ENCODE results near the gene ALDH1A1.
A peak's percentile ranks its signal among the peaks of the same experiment; 100 is the strongest.

ALDH1A1 gene

DNA sequence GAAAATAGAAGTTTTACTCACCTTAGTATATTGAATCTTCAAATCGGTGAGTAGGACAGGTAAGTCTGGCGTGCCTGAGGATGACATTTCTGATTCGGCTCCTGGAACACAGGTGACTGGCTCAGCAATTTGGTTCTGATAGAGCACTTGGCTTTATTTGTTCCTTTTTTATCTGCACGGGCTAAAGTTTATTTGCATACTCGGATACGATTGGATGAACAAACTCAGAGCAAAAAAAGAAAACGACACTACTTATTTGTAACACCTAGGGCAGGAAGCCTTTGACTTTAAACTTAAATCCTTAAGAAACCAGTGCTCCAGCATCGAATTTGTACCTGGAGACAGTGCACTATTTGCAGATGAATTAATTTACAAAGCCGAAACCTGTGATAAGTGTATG lies at the start of gene ALDH1A1:
Gene ALDH1A1 (minus strand): TSS at position 140 of the 400 bp plus-strand sequence. CDS start 53 bp downstream, at position 87.
- H3K4me3 Mint-ChIP-seq, result no peak within 1 kb of the TSS
- peaks cover 1% of the 10 kb centered on the region for H3K9me3 Mint-ChIP-seq
- DNase-seq (ENCODE audit: low spot score in 2 of 2) (no peak), ATAC-seq (ENCODE audit: low read depth) (peak; percentile 51)
- no peak within 1 kb of the TSS for H3K27ac Mint-ChIP-seq
- peaks cover 5% of the 10 kb centered on the region for H3K4me1 Mint-ChIP-seq
- peaks cover 3% of the 10 kb centered on the region for H3K27me3 Mint-ChIP-seq
- H3K36me3 Mint-ChIP-seq, result no peaks in the 10 kb centered on the region

DNA sequence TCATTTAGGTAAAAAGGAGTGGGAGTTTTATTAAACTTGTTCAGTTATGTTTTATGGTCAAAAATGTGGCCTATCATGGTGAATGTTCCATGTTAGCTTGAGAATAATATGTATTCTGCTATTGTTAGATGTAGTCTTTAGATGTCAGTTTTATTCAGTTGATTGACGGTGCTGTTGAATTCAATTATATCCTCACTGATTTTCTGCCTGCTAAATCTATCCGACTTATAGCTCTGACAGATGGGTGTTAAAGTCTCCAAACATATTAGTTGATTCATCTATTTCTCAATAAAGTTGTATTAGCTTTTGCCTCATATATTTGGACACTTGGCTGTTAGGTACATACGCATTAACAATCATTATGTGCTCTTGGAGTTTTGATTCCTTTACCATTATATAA lies 49.0 kb upstream of the ALDH1A1 start:
- peaks cover 4% of the 10 kb centered on the region for H3K27me3 Mint-ChIP-seq
- DNase-seq (ENCODE audit: low spot score in 2 of 2), result no peak
- H3K27ac Mint-ChIP-seq, result no peak overlapping the region
- no peak overlapping the region for H3K4me3 Mint-ChIP-seq
- H3K4me1 Mint-ChIP-seq, result peaks cover 4% of the 10 kb centered on the region
- ATAC-seq (ENCODE audit: low read depth), result no peak
- no peaks in the 10 kb centered on the region for H3K36me3 Mint-ChIP-seq
- no peaks in the 10 kb centered on the region for H3K9me3 Mint-ChIP-seq

DNA sequence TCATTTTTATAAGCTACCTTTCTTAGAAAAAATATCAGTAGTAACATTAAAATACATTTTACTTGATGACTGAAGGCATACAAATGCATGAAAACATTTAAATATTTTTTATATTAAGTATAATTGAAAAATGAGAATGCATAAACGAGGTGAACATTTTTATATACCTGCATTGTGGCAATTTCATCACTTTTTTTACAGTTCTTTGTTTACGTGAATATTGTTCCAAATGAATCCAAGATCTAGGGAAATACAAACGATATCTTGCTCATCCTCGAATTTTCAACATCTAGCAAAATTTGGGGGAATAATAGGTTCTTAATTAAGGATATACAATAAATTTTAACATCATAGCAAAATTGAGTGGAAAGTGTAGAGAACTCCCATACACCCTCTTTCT lies 45.5 kb upstream of the ALDH1A1 start:
- ATAC-seq (ENCODE audit: low read depth) (no peak), DNase-seq (ENCODE audit: low spot score in 2 of 2) (no peak)
- Mint-ChIP-seq H3K36me3 (no peaks in the 10 kb centered on the region), H3K27me3 (no peaks in the 10 kb centered on the region), H3K4me1 (peaks cover 4% of the 10 kb centered on the region), H3K27ac (no peak overlapping the region), H3K9me3 (no peaks in the 10 kb centered on the region), H3K4me3 (no peak overlapping the region)

GRCh38 chr9:72997387-72997995 lies 44.6 kb upstream of the ALDH1A1 start:
- ATAC-seq (ENCODE audit: low read depth) (no peak), DNase-seq (ENCODE audit: low spot score in 2 of 2) (no peak)
- Mint-ChIP-seq H3K9me3 (no peaks in the 10 kb centered on the region), H3K27ac (no peak overlapping the region), H3K27me3 (no peaks in the 10 kb centered on the region), H3K4me3 (peak overlapping the region; percentile 9), H3K36me3 (no peaks in the 10 kb centered on the region), H3K4me1 (peaks cover 4% of the 10 kb centered on the region)

DNA sequence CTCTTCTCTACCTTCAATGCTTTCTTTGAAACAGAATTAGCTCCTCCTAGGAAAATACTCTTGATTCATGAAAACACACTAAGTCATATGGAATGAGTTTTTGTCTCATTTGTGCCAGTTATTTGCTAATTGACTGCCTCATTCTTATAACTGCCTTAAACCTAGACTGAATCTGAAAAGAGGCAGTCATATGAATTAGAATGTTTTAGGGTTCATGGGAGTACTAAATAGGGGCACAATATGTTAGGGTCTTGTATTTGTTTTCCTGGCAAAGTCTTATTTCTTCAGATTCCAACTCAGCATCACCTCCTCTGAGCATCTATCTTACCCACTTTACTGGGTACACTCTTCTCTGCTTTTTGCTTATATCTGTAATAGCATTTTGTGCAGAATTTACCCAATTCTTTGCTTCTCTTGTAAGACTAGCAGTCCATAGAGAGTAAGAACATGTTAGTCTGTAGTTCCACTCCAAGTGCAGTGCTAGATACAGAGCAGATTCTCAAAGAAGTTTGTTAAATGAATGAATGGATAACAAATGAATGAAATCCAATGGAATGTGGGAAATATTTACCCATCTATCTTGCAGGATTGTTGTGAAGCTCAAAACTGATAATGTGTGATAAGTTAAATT lies 43.9 kb upstream of the ALDH1A1 start:
- ATAC-seq (ENCODE audit: low read depth) (no peak), DNase-seq (ENCODE audit: low spot score in 2 of 2) (no peak)
- H3K27ac Mint-ChIP-seq, result no peak overlapping the region
- no peaks in the 10 kb centered on the region for H3K27me3 Mint-ChIP-seq
- no peaks in the 10 kb centered on the region for H3K36me3 Mint-ChIP-seq
- H3K9me3 Mint-ChIP-seq, result no peaks in the 10 kb centered on the region
- no peak overlapping the region for H3K4me3 Mint-ChIP-seq
- peaks cover 4% of the 10 kb centered on the region for H3K4me1 Mint-ChIP-seq

DNA sequence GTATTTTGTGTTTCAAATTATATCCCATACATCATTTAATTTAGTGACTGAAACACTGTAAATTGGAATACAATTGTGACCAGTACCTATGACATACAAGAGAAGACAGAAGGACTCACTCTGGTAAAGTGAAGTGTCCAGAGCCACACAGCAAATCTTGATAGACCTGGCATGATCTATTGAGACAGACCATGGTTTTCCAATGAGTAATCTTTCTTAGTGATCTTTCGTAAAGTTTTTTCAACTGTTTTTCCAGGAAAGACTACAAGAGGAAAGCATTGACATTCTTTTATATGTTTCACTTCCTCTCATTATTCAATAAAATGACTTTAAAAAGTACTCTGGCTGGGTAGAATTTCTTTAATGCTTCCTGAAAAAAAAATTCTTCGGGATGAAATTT lies 43.3 kb upstream of the ALDH1A1 start:
- Mint-ChIP-seq H3K9me3 (no peaks in the 10 kb centered on the region), H3K27ac (no peak overlapping the region), H3K27me3 (no peaks in the 10 kb centered on the region), H3K4me1 (peaks cover 4% of the 10 kb centered on the region), H3K36me3 (no peaks in the 10 kb centered on the region), H3K4me3 (no peak overlapping the region)
- ATAC-seq (ENCODE audit: low read depth), result no peak
- DNase-seq (ENCODE audit: low spot score in 2 of 2), result no peak

GRCh38 chr9:72995131-72996024 lies 42.5 kb upstream of the ALDH1A1 start:
- no peak overlapping the region for H3K4me3 Mint-ChIP-seq
- H3K27ac Mint-ChIP-seq, result no peak overlapping the region
- H3K27me3 Mint-ChIP-seq, result no peaks in the 10 kb centered on the region
- DNase-seq (ENCODE audit: low spot score in 2 of 2) (no peak), ATAC-seq (ENCODE audit: low read depth) (no peak)
- no peaks in the 10 kb centered on the region for H3K9me3 Mint-ChIP-seq
- H3K4me1 Mint-ChIP-seq, result peaks cover 4% of the 10 kb centered on the region
- H3K36me3 Mint-ChIP-seq, result no peaks in the 10 kb centered on the region

DNA sequence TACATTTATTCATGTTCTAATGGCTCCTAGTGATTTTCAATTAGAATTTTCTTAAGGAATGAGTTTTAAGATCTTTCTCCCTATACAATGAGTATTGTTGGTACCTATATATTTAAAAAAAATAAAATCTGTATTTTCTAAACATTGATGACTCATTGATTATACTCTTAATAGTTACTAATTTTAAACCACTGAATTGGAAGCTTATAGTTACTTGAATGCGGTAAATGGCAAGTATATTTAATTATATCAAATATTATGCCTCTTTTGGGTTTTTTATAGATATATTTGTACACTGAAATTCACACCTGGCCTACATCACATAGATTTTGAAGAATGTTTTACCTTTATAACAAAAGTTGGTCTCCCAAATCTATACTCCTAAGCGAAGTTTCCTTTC lies 38.9 kb upstream of the ALDH1A1 start:
- Mint-ChIP-seq H3K4me3 (no peak overlapping the region), H3K27me3 (no peaks in the 10 kb centered on the region), H3K27ac (no peak overlapping the region), H3K4me1 (no peaks in the 10 kb centered on the region), H3K36me3 (no peaks in the 10 kb centered on the region), H3K9me3 (no peaks in the 10 kb centered on the region)
- DNase-seq (ENCODE audit: low spot score in 2 of 2), result no peak
- no peak for ATAC-seq (ENCODE audit: low read depth)

- H3K36me3 Mint-ChIP-seq, result no peaks in the 10 kb centered on the region
- no peak overlapping the region for H3K27ac Mint-ChIP-seq
- no peak for ATAC-seq (ENCODE audit: low read depth)
- no peaks in the 10 kb centered on the region for H3K27me3 Mint-ChIP-seq
- no peaks in the 10 kb centered on the region for H3K4me1 Mint-ChIP-seq
- DNase-seq (ENCODE audit: low spot score in 2 of 2), result no peak
- no peaks in the 10 kb centered on the region for H3K9me3 Mint-ChIP-seq
- H3K4me3 Mint-ChIP-seq, result no peak overlapping the region
Observed at GRCh38 chr9:72990397-72991182, 37.7 kb upstream of the ALDH1A1 start.

- Mint-ChIP-seq H3K27ac (no peak overlapping the region), H3K27me3 (no peaks in the 10 kb centered on the region), H3K4me1 (no peaks in the 10 kb centered on the region), H3K9me3 (no peaks in the 10 kb centered on the region), H3K4me3 (no peak overlapping the region), H3K36me3 (no peaks in the 10 kb centered on the region)
- ATAC-seq (ENCODE audit: low read depth), result no peak
- no peak for DNase-seq (ENCODE audit: low spot score in 2 of 2)
Observed at GRCh38 chr9:72986522-72987116, 33.8 kb upstream of the ALDH1A1 start.

DNA sequence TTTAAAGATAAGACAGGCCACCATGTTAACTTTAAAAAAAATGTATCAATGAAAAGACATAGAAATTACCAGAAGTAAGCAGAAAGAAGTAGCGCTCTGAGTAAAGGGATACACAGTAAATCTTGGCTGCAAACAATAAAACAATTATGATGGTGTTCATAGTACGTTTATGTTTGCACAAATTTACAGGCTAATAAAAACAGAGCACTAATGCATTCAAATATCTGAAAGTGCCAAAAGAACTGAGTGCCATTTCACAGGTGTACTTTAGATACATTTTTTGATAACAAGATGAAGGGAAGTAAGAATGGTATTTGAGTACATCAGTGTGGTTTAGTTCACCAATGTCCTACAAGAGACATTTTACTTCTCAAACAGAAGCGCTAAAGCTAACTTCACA lies 32.9 kb upstream of the ALDH1A1 start:
- Mint-ChIP-seq H3K4me3 (no peak overlapping the region), H3K36me3 (no peaks in the 10 kb centered on the region), H3K9me3 (no peaks in the 10 kb centered on the region), H3K4me1 (no peaks in the 10 kb centered on the region), H3K27me3 (peaks cover 2% of the 10 kb centered on the region), H3K27ac (no peak overlapping the region)
- ATAC-seq (ENCODE audit: low read depth) (no peak), DNase-seq (ENCODE audit: low spot score in 2 of 2) (no peak)

DNA sequence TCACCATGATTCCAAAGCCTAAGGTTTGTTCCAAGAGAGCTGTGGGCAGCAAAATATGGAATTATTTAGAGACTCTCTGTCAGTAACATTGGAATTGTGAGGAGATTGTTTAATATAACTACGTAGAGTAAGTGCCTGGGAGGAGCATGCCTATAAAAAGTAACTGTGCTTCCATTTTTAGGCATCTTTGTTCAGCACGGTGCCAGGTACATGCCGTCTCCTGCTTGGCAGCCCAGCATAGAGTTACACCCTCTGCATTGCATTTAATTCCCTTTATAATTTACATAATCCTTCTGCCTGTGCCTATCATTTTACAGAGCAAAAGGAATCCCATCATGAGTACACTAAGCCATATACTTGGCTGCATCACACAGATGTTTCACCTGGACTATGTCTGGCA lies 32.1 kb upstream of the ALDH1A1 start:
- H3K27me3 Mint-ChIP-seq, result peaks cover 2% of the 10 kb centered on the region
- DNase-seq (ENCODE audit: low spot score in 2 of 2), result no peak

GRCh38 chr9:72984226-72984947 lies 31.5 kb upstream of the ALDH1A1 start:
- ATAC-seq (ENCODE audit: low read depth) (no peak), DNase-seq (ENCODE audit: low spot score in 2 of 2) (no peak)
- Mint-ChIP-seq H3K27ac (no peak overlapping the region), H3K27me3 (peaks cover 2% of the 10 kb centered on the region), H3K9me3 (no peaks in the 10 kb centered on the region), H3K4me3 (no peak overlapping the region), H3K4me1 (no peaks in the 10 kb centered on the region), H3K36me3 (no peaks in the 10 kb centered on the region)

More for the DNA sequence above, 32.1 kb upstream of the ALDH1A1 start:
- H3K27ac Mint-ChIP-seq, result no peak overlapping the region
- H3K4me3 Mint-ChIP-seq, result no peak overlapping the region
- H3K4me1 Mint-ChIP-seq, result no peaks in the 10 kb centered on the region
- H3K9me3 Mint-ChIP-seq, result no peaks in the 10 kb centered on the region
- ATAC-seq (ENCODE audit: low read depth), result no peak
- H3K36me3 Mint-ChIP-seq, result no peaks in the 10 kb centered on the region

Data from memory B cell (primary cell).